GM19023 (cell line): ENCODE results near the gene TMEM129.
"Not testable (repeated sequence)": the region's sequence is repeated elsewhere in the genome, so short reads cannot be mapped to it uniquely, and the experiment has no call there.

ENCODE experiments used
- ATAC-seq: cut with Tn5 transposase; IDR thresholded peaks from one replicate; pipeline ENCODE4 v1.9.1; 2021; ENCODE audit warnings: mild to moderate bottlenecking, moderate library complexity; ENCODE audit not compliant: unreplicated experiment

Gene TMEM129

GRCh38 chr4:1701671-1702070 is 19.5 kb downstream of the TMEM129 start:
- ATAC-seq, result not testable (repeated sequence)

- no peak for ATAC-seq
Measured at GRCh38 chr4:1695913-1696312, 25.2 kb downstream of the TMEM129 start.

DNA sequence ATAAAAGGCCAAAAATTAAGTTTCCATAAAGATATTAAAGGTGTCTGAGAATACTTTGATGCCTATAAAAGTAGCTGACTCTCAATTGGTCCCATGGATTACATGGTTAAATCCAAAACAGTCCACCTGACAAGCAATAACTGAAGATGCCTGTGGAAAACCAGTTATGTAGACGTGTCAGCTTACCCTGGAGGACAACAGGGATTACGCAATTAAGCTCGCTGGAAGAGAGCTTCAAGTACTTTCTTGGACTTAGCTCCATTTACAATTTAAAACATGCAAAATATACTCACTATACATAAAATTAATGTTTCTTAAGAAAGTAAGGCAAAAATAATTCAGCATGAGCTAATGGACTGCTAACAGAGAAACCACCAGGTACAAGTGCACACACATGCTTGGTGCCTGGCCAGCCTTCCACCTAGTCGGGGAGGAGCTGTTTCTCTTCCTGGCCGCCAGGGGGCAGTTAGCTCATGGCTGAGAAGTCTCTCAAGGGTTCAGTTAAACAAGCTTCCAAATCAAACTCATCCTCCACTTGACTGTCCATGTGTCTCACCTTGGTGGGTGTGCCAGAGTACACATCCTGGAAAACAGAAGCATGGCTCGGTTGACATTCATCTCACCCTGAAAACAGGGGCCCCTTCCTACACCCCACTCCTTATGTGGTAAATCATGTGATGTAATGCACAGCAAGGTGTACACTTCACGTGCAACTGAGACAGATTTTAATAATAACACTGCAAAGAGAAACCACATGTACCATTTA is 27.8 kb downstream of the TMEM129 start:
- ATAC-seq, result peak; percentile 72

GRCh38 chr4:1691737-1692373 is 29.3 kb downstream of the TMEM129 start:
- no peak for ATAC-seq

DNA sequence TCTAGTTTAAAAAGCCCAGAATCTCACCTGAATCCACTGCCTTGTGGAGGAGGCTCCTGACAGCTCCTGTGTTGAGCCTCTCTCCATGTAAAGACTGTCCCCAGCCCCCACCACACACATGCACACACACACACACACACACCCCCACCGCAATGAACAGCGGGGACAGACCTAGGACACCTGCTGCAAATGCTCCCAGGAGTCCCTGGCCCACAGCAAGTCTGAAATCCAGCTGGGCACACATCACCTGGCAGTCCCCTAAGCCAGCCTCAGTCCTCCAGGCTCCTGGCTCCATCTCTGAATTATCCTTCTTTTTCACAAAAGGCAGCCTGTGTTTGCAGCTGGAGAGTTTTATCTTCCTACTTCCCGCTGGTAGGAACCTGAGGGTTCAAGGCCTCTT is 30.4 kb downstream of the TMEM129 start:
- ATAC-seq, result no peak

DNA sequence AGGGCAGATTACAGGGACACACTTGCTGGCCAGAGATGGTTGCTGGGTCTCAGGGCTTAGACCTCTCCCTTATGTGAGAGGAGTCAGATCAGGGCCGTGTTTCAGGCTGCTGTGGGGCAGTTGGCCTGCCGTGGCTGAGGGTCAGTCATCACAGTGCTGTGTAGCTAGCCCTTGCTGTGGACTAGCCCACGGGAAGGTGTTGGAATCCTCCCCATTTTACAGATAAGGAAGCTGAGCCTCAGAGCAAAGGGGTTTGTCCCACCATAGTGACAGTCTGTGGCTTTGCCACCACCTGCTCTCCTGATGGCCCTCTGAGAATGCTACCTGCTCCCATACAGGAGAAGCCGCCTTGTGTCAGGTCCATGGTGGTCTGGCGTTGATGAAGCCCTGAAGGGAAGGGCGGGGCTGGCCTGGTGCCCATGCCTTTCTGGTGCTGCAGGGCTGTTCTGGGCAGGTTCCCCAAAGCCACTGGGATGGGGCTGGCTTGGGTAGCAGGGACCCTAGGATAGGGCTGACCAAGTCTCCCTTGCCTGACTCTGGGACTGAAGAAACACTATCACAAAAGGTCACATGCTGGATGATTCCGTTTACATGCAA is 34.6 kb downstream of the TMEM129 start:
- ATAC-seq, result no peak

- no peak for ATAC-seq
Measured at GRCh38 chr4:1685235-1686150, 35.6 kb downstream of the TMEM129 start.

GRCh38 chr4:1684506-1685234 is 36.5 kb downstream of the TMEM129 start:
- no peak for ATAC-seq

DNA sequence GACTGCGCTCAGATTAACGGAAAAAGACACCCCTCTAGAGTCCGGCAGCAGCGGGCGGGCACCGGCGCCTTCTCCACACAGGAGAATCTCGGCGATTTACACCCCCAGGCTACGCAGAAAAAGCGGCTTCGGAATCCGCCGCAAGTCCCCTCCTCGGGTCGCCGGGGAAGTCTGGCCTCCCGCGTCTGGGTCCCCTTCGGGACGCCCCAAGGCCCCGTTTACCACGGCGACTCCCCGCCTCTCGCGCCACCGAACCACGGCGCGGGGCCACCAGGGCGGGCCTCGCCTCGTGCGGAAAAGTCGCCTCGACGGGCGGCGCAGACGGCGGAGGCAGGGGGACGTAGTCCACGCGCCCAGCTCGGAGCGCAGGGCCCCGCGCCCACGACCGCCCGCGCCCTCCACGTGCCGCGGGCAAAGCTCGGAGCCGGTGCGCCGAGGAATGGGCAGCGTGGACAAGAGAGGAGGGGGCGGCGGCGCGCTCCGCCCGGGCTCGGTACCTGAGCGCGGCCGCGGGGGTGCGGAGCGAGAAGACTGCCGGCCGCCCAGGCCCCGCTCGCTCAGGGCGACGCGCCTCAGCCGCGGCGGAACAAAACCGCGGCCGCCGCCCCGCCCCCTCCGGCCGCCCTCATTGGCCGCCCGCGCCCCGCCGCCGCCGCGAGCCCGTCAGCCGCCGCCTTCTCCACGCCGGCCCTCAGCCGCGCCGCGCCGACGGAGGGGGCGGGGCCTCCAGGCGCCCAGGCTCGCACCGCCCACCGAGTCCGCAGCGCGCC is 37.2 kb downstream of the TMEM129 start, which contains the start of gene FAM53A:
TSS of gene FAM53A (minus strand) at position 578 of the 770 bp plus-strand sequence. CDS start 15,572 bp downstream, outside the sequence.
- peak; percentile 91 for ATAC-seq

- no peak for ATAC-seq
Measured at GRCh38 chr4:1683261-1683735, 37.8 kb downstream of the TMEM129 start.

DNA sequence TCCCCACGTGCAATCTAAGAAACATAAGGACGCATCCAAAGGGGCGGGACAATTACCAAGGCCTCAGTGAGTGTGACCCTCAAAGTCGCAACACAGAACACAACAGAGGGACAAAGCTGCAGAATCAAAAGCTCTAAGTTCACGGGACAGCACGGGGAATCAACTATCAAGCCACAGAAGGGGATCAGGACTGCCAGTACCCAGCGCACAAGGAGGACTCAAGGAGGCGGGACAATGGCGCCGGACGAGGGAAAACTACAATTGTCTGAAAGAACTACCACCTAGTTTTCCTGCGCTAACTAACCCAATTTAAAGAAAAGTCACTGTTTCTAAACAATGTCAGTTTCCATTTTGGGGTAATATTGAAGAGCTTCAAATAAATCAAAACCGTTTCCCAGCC is 38.3 kb downstream of the TMEM129 start:
- no peak for ATAC-seq

- ATAC-seq, result no peak
Measured at GRCh38 chr4:1678244-1678643, 42.9 kb downstream of the TMEM129 start.

- ATAC-seq, result no peak
Measured at GRCh38 chr4:1676605-1677525, 44.3 kb downstream of the TMEM129 start.

DNA sequence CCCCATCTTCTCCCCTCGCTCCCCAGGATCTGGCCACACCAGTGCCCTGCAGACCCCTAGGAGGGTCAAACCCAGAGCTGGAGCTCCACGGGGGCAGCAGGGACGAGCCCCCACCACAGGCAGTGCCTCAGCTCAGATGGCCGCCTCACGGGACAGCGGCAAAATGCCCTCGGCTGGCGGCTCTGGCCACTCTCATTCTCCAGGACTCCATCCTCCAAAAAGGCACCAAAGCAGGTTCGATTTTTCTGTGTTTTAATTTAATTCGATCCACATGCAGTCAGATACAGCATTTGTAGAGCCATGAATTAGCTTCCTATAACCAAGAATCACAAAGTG is 45.4 kb downstream of the TMEM129 start:
- ATAC-seq, result no peak

GRCh38 chr4:1675136-1675801 is 45.9 kb downstream of the TMEM129 start:
- ATAC-seq, result no peak

GRCh38 chr4:1674682-1675081 is 46.4 kb downstream of the TMEM129 start:
- ATAC-seq, result no peak

DNA sequence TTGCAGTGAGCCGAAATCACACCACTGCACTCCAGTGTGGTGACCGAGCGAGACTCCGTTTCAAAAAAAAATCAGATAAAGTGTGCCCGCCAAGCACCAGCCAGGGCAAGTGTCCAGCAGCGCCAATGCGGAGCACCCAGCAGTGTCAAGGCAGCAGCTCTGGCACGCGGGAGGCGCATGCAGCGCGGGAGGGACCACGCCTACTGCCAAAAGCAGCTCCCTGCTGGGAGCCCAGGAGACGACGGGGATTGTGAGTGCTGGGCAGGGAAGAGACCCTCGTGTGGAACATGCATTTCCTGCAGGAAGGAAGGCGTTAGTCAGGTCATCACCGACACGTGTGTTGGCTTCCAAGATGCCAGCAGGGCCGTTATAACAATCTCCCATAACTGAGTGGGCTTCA is 47.5 kb downstream of the TMEM129 start:
- no peak for ATAC-seq

GRCh38 chr4:1671011-1671410 is 50.1 kb downstream of the TMEM129 start:
- ATAC-seq, result not testable (repeated sequence)
